Panc1 (cell line): ENCODE results near the gene DMGDH. TPM values are rescaled to one million over a fixed set of nuclear protein-coding genes. Genes with fewer than 3 reads are reported as not detected.

ENCODE experiments used
- ATAC-seq: fragments of 200-7000 bp; cut with Tn5 transposase; 2 replicates; pipeline ENCODE4 v1.9.1; 2020; ENCODE audit warnings: mild to moderate bottlenecking, moderate library complexity
- BruUV-seq: library from RNA; stranded (reverse); fragments of 400-500 nt; replicated peaks from 2 replicates; lab custom pipeline; 2021; lab: Mats Ljungman, UMichigan
- CTCF ChIA-PET: fragments of 300-600 bp; sonication (Branson Sonifier 250); formaldehyde crosslinking; loops from one replicate; lab custom pipeline; 2022; ENCODE audit warnings: antibody characterized with exemption; lab: Charles Lee
- POLR2A ChIA-PET: fragments of 300-600 bp; sonication (Branson Sonifier 250); formaldehyde crosslinking; loops from one replicate; lab custom pipeline; 2022; ENCODE audit warnings: antibody characterized with exemption; lab: Charles Lee
- DNase-seq: peaks from one replicate; pipeline ENCODE4 v3.0.0-alpha.2; 2010; ENCODE audit warnings: low read depth, low spot score
- H3K27ac ChIP-seq: 2 replicates; pipeline ENCODE4 v1.5.1; 2011; ENCODE audit warnings: mild to moderate bottlenecking, low read length, inconsistent platforms
- H3K27me3 ChIP-seq: fragments of 200-500 bp; sonication (Bioruptor generic); 2 replicates; pipeline ENCODE4 v1.6.0; 2014; ENCODE audit warnings: low read length, inconsistent platforms; ENCODE audit not compliant: control insufficient read depth, insufficient read depth
- H3K36me3 ChIP-seq: fragments of 200-500 bp; sonication (Bioruptor generic); 2 replicates; pipeline ENCODE4 v1.5.1; 2014; ENCODE audit warnings: inconsistent platforms, mild to moderate bottlenecking, low read length, moderate library complexity; ENCODE audit not compliant: control insufficient read depth, insufficient read depth
- H3K4me1 ChIP-seq: 2 replicates; pipeline ENCODE4 v1.5.1; 2011; ENCODE audit warnings: inconsistent platforms, mild to moderate bottlenecking, low read length, moderate library complexity; ENCODE audit not compliant: control insufficient read depth, insufficient read depth
- H3K4me3 ChIP-seq, 2 experiments: 2 replicates each; pipeline ENCODE4 v1.5.1; 2011 to 2012; ENCODE audit warnings: low read depth in 2 of 2, low read length in 2 of 2, mild to moderate bottlenecking in 2 of 2, inconsistent platforms in 1 of 2, moderate library complexity in 1 of 2
- H3K9me3 ChIP-seq: fragments of 200-500 bp; sonication (Bioruptor generic); 2 replicates; pipeline ENCODE4 v1.5.1; 2014; ENCODE audit warnings: low read depth, mild to moderate bottlenecking, inconsistent platforms, low read length, moderate library complexity; ENCODE audit not compliant: control insufficient read depth, insufficient read depth
- POLR2AphosphoS5 ChIP-seq: IDR thresholded peaks from 2 replicates; pipeline ENCODE4 v1.6.1; 2012; ENCODE audit warnings: mild to moderate bottlenecking, low read depth, low read length, moderate library complexity
- SIN3A ChIP-seq: IDR thresholded peaks from 2 replicates; pipeline ENCODE4 v1.6.1; 2012; ENCODE audit warnings: low read depth, mild to moderate bottlenecking, low read length, moderate library complexity, borderline replicate concordance; ENCODE audit not compliant: insufficient read depth
- TCF7L2 ChIP-seq: IDR thresholded peaks from 2 replicates; pipeline ENCODE4 v1.6.1; 2011; ENCODE audit warnings: mild to moderate bottlenecking, low read depth, low read length, inconsistent platforms
- in situ Hi-C: cut with HindIII; loops from 2 replicates; pipeline ENCODE4 v1.10.0; 2016; ENCODE audit warnings: low sequenced_read_pairs, low pct_unique_long_range_greater_than_20kb
- intact Hi-C: fragments of 100-400 bp; cut with micrococcal nuclease; formaldehyde crosslinking; loops from one replicate; pipeline ENCODE4 v1.10.0; 2022; ENCODE audit not compliant: unreplicated experiment
- total RNA-seq: library from RNA; stranded (reverse); gene quantifications from one replicate; pipeline ENCODE4 v1.2.1, GENCODE V29; 2021; ENCODE audit not compliant: unreplicated experiment
- TF ChIP-seq, protein P1 (sequence below): fragments of 450-650 bp; IDR thresholded peaks from 2 replicates; pipeline ENCODE4 v1.5.1; 2017; ENCODE audit warnings: mild to moderate bottlenecking
- TF ChIP-seq, protein P2 (sequence below), 2 experiments: IDR thresholded peaks; 2 replicates each; pipeline ENCODE4 v1.6.1; 2011 to 2012; ENCODE audit warnings: low read depth in 2 of 2, control low read depth in 1 of 2, low read length in 1 of 2, mild to moderate bottlenecking in 1 of 2, moderate library complexity in 1 of 2; ENCODE audit not compliant: insufficient read depth in 1 of 2

DMGDH gene
- total RNA-seq, 1 experiment from 2014 or later: 0.54 TPM

- BruUV-seq: no TSS peak
- no peak for TF ChIP-seq TCF7L2
- no peak for TF ChIP-seq SIN3A
- TF ChIP-seq, protein P1, sequence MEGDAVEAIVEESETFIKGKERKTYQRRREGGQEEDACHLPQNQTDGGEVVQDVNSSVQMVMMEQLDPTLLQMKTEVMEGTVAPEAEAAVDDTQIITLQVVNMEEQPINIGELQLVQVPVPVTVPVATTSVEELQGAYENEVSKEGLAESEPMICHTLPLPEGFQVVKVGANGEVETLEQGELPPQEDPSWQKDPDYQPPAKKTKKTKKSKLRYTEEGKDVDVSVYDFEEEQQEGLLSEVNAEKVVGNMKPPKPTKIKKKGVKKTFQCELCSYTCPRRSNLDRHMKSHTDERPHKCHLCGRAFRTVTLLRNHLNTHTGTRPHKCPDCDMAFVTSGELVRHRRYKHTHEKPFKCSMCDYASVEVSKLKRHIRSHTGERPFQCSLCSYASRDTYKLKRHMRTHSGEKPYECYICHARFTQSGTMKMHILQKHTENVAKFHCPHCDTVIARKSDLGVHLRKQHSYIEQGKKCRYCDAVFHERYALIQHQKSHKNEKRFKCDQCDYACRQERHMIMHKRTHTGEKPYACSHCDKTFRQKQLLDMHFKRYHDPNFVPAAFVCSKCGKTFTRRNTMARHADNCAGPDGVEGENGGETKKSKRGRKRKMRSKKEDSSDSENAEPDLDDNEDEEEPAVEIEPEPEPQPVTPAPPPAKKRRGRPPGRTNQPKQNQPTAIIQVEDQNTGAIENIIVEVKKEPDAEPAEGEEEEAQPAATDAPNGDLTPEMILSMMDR: no peak
- no peak for TF ChIP-seq POLR2AphosphoS5
- TF ChIP-seq, protein P2, sequence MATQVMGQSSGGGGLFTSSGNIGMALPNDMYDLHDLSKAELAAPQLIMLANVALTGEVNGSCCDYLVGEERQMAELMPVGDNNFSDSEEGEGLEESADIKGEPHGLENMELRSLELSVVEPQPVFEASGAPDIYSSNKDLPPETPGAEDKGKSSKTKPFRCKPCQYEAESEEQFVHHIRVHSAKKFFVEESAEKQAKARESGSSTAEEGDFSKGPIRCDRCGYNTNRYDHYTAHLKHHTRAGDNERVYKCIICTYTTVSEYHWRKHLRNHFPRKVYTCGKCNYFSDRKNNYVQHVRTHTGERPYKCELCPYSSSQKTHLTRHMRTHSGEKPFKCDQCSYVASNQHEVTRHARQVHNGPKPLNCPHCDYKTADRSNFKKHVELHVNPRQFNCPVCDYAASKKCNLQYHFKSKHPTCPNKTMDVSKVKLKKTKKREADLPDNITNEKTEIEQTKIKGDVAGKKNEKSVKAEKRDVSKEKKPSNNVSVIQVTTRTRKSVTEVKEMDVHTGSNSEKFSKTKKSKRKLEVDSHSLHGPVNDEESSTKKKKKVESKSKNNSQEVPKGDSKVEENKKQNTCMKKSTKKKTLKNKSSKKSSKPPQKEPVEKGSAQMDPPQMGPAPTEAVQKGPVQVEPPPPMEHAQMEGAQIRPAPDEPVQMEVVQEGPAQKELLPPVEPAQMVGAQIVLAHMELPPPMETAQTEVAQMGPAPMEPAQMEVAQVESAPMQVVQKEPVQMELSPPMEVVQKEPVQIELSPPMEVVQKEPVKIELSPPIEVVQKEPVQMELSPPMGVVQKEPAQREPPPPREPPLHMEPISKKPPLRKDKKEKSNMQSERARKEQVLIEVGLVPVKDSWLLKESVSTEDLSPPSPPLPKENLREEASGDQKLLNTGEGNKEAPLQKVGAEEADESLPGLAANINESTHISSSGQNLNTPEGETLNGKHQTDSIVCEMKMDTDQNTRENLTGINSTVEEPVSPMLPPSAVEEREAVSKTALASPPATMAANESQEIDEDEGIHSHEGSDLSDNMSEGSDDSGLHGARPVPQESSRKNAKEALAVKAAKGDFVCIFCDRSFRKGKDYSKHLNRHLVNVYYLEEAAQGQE (IDR thresholded peaks at IDR 0.05; ENCODE audit: insufficient read depth in 1 of 2, low read depth in 2 of 2, low read length in 1 of 2): no peak
- ChIA-PET CTCF (no interaction called here), POLR2A (no interaction called here)
- Histone ChIP-seq H3K4me3 (no peak overlapping the region), H3K36me3 (no peaks in the 10 kb centered on the region), H3K4me1 (no peaks in the 10 kb centered on the region), H3K27me3 (peaks cover 22% of the 10 kb centered on the region), H3K9me3 (no peaks in the 10 kb centered on the region), H3K27ac (no peak overlapping the region)
- in situ Hi-C loops: no loop called here
- DNase-seq: no peak
- intact Hi-C loops: loop anchor here (5.0 kb wide), 1 partner anchor 90 kb away; no protein-coding TSS in a partner anchor
- ATAC-seq: no peak
Measured at GRCh38 chr5:79111960-79112702, 42.7 kb upstream of the DMGDH start.

DNA sequence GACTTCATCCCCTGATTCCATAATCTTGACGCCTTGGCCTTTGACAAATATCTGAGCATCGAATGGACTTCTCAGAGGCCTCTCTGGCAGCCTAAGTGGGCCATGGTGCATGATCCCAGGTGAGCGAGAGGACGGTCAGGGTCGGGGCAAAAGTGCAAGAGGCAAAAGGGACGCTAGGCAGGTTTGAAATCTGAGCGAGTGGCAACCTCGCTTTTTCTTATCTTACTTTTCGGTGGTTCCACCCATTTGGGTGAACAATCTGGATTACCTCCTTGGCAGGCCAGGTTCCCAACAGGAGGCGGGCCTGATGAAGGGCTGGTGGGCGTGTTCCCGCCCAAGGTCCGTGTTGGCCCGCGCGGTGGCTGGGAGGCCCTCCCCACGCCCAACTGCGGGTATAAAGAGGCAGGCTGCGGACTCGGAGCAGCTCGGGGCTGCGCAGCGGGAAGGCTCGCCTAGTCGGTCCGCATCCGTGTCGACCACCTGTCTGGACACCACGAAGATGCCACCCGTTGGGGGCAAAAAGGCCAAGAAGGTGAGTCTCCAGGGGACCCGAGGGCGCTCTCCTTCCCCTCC is 42.0 kb upstream of the DMGDH start, which contains the start of gene BHMT:
BHMT (plus strand) TSS at position 423 of the 573 bp plus-strand sequence; CDS start at position 500, 77 bp downstream.
- no peak for ATAC-seq

More for the DNA sequence above, 42.0 kb upstream of the DMGDH start, which contains the start of gene BHMT:
- TF ChIP-seq, protein P1: no peak
- TF ChIP-seq SIN3A (no peak), TCF7L2 (no peak), POLR2AphosphoS5 (no peak)
- TF ChIP-seq, protein P2 (IDR thresholded peaks at IDR 0.05; ENCODE audit: insufficient read depth in 1 of 2, low read depth in 2 of 2, low read length in 1 of 2): no peak
- H3K27me3 ChIP-seq: peaks cover 25% of the 10 kb centered on the region
- in situ Hi-C loops (no loop called here), intact Hi-C loops (loop anchor here (5.0 kb wide), 1 partner anchor 89 kb away; no protein-coding TSS in a partner anchor)
- no peaks in the 10 kb centered on the region for H3K4me1 ChIP-seq
- no peaks in the 10 kb centered on the region for H3K36me3 ChIP-seq
- no TSS peak for BruUV-seq
- no peak within 1 kb of the TSS for H3K27ac ChIP-seq
- ChIA-PET POLR2A (no interaction called here), CTCF (no interaction called here)
- DNase-seq: no peak
- H3K4me3 ChIP-seq: no peak within 1 kb of the TSS
- no peaks in the 10 kb centered on the region for H3K9me3 ChIP-seq
